HL-60 (cell line): ENCODE measurements around the gene WFIKKN1.

Experiments used
- DNase-seq, 2 experiments: peaks; one replicate each; pipeline ENCODE4 v3.0.0-alpha.2; 2010 to 2020; ENCODE audit warnings: low read depth in 1 of 2, low spot score in 1 of 2
- H3K27ac ChIP-seq: fragments of 250-450 bp; sonication (Bioruptor Pico); replicated peaks from 2 replicates; pipeline ENCODE4 v1.5.1; 2020; ENCODE audit warnings: mild to moderate bottlenecking, moderate library complexity
- H3K27me3 ChIP-seq: fragments of 250-450 bp; sonication (Bioruptor Pico); 2 replicates; pipeline ENCODE4 v1.5.1; 2021; ENCODE audit warnings: mild to moderate bottlenecking, moderate library complexity; ENCODE audit not compliant: insufficient read depth, poor library complexity, severe bottlenecking
- H3K4me3 ChIP-seq: replicated peaks from 2 replicates; pipeline ENCODE4 v1.5.1; 2011; ENCODE audit warnings: mild to moderate bottlenecking, control low read depth, low read length; ENCODE audit not compliant: insufficient read depth
- CTCF ChIP-seq: IDR thresholded peaks from one replicate; pipeline ENCODE4 v1.5.1; 2011; ENCODE audit warnings: low read length, control low read depth, inconsistent platforms; ENCODE audit not compliant: insufficient read depth
- GABPA ChIP-seq: IDR thresholded peaks from 2 replicates; pipeline ENCODE4 v1.6.1; 2012; ENCODE audit warnings: low read depth
- POLR2AphosphoS5 ChIP-seq: IDR thresholded peaks from 2 replicates; pipeline ENCODE4 v1.6.1; 2012; ENCODE audit warnings: low read depth
- REST ChIP-seq: IDR thresholded peaks from 2 replicates; pipeline ENCODE4 v1.6.1; 2012; ENCODE audit warnings: low read depth; ENCODE audit not compliant: insufficient replicate concordance
- SPI1 ChIP-seq: IDR thresholded peaks from 2 replicates; pipeline ENCODE4 v1.6.1; 2012; ENCODE audit warnings: low read depth, mild to moderate bottlenecking, borderline replicate concordance

The WFIKKN1 gene

GRCh38 chr16:625117-625976, 5.4 kb upstream of the WFIKKN1 start:
- DNase-seq = no peak
- Histone ChIP-seq H3K27me3 (no peaks in the 10 kb centered on the region), H3K27ac (no peak overlapping the region), H3K4me3 (no peak overlapping the region)
- TF ChIP-seq CTCF = no peak
- no peak for TF ChIP-seq POLR2AphosphoS5
- TF ChIP-seq REST = no peak
- TF ChIP-seq SPI1 = no peak
- no peak for TF ChIP-seq GABPA

- Histone ChIP-seq H3K4me3 (no peak overlapping the region), H3K27me3 (no peaks in the 10 kb centered on the region), H3K27ac (no peak overlapping the region)
- TF ChIP-seq REST (no peak), SPI1 (no peak), GABPA (no peak), CTCF (no peak), POLR2AphosphoS5 (no peak)
- DNase-seq = no peak
Observed at GRCh38 chr16:625977-626765, 4.6 kb upstream of the WFIKKN1 start.

GRCh38 chr16:626787-627453, 3.9 kb upstream of the WFIKKN1 start:
- TF ChIP-seq CTCF (no peak), SPI1 (no peak), REST (no peak), POLR2AphosphoS5 (no peak), GABPA (no peak)
- Histone ChIP-seq H3K27me3 (no peaks in the 10 kb centered on the region), H3K4me3 (no peak overlapping the region), H3K27ac (no peak overlapping the region)
- no peak for DNase-seq
